Mammary epithelial cell (primary cell): ENCODE measurements around the gene PVALB.

Source experiments
- EZH2 ChIP-seq: IDR thresholded peaks from 2 replicates; pipeline ENCODE4 v1.6.1; 2012; ENCODE audit warnings: low read length, inconsistent platforms, borderline replicate concordance
- TF ChIP-seq, protein P1 (sequence below), 2 donors: IDR thresholded peaks in 1 of 2; conservative IDR thresholded peaks in 1 of 2; 2 replicates each; pipeline ENCODE4 v1.5.1; 2011 to 2012; ENCODE audit warnings: inconsistent platforms in 2 of 2, low read length in 2 of 2, mild to moderate bottlenecking in 2 of 2, control low read depth in 1 of 2, low read depth in 1 of 2; ENCODE audit not compliant: insufficient read depth in 1 of 2; ENCODE audit errors: extremely low read depth in 1 of 2

DNA sequence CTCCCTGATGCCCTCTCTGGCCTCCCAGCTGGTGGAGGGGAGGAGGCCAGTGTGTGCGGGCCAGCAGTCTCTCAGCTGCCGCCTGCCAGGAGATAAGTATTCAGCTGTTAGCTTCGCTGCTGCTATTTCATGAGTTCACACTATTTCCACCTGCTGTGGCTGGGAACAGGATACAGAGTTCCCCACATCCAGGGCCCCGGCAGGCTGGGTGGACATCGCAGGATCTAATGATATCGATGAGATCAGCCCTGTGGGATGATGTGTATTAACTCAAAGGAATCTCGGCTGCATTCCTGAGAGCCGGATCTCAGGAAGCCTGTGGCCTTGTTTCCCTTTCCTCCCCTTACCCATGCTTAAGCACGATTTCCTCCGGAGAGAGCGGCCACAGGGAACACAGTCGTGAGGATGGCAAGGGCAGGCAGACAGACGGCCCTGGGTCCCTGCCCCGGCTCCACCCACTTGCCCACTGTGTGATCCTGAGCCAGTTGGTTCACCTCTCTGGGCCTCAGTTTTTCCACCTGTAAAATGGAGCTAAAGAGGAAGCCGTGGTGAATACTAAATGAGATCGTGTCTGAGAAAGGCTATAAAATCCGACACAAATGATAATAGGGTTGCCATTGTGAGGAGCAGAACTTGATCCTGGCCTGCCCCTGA is 6.5 kb upstream of the PVALB start:
- TF ChIP-seq, protein P1, sequence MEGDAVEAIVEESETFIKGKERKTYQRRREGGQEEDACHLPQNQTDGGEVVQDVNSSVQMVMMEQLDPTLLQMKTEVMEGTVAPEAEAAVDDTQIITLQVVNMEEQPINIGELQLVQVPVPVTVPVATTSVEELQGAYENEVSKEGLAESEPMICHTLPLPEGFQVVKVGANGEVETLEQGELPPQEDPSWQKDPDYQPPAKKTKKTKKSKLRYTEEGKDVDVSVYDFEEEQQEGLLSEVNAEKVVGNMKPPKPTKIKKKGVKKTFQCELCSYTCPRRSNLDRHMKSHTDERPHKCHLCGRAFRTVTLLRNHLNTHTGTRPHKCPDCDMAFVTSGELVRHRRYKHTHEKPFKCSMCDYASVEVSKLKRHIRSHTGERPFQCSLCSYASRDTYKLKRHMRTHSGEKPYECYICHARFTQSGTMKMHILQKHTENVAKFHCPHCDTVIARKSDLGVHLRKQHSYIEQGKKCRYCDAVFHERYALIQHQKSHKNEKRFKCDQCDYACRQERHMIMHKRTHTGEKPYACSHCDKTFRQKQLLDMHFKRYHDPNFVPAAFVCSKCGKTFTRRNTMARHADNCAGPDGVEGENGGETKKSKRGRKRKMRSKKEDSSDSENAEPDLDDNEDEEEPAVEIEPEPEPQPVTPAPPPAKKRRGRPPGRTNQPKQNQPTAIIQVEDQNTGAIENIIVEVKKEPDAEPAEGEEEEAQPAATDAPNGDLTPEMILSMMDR (conservative IDR thresholded peaks at IDR 0.05 in 1 of 2, IDR thresholded peaks at IDR 0.05 in 1 of 2; ENCODE audit: extremely low read depth in 1 of 2, insufficient read depth in 1 of 2, low read depth in 1 of 2, low read length in 2 of 2) = no peak
- no peak for TF ChIP-seq EZH2
